GM23248 (cell line): ENCODE measurements around the gene CTNND2. TPM values are rescaled to one million over a fixed set of nuclear protein-coding genes. Genes with fewer than 3 reads are reported as not detected.
A peak's percentile ranks its signal among the peaks of the same experiment; 100 is the strongest.

ENCODE experiments used
- DNase-seq: peaks from one replicate; pipeline ENCODE4 v3.0.0-alpha.2; 2015
- H2AFZ ChIP-seq: fragments of 200-600 bp; sonication (generic); 2 replicates; pipeline ENCODE4 v1.6.1; 2016; ENCODE audit warnings: antibody characterized with exemption
- H3F3A ChIP-seq: fragments of 200-600 bp; sonication (generic); 2 replicates; pipeline ENCODE4 v1.6.1; 2016; ENCODE audit warnings: mild to moderate bottlenecking, antibody characterized with exemption, mixed run types; ENCODE audit not compliant: insufficient read depth
- H3K27ac ChIP-seq: fragments of 200-600 bp; sonication (generic); 2 replicates; pipeline ENCODE4 v1.5.1; 2016; ENCODE audit warnings: mild to moderate bottlenecking
- H3K27me3 ChIP-seq: fragments of 200-600 bp; sonication (generic); replicated peaks from 2 replicates; pipeline ENCODE4 v1.6.1; 2016; ENCODE audit warnings: mild to moderate bottlenecking; ENCODE audit not compliant: insufficient read depth
- H3K36me3 ChIP-seq: fragments of 200-600 bp; sonication (generic); 2 replicates; pipeline ENCODE4 v1.6.1; 2016; ENCODE audit warnings: low read depth, mild to moderate bottlenecking
- H3K4me1 ChIP-seq: fragments of 200-600 bp; sonication (generic); 2 replicates; pipeline ENCODE4 v1.6.1; 2016; ENCODE audit warnings: mild to moderate bottlenecking; ENCODE audit not compliant: insufficient read depth
- H3K4me2 ChIP-seq: fragments of 200-600 bp; sonication (generic); one replicate; pipeline ENCODE4 v1.6.1; 2016; ENCODE audit warnings: mild to moderate bottlenecking; ENCODE audit not compliant: unreplicated experiment
- H3K4me3 ChIP-seq: fragments of 200-600 bp; sonication (generic); 2 replicates; pipeline ENCODE4 v1.5.1; 2016; ENCODE audit warnings: mild to moderate bottlenecking
- H3K79me2 ChIP-seq: fragments of 200-600 bp; sonication (generic); 2 replicates; pipeline ENCODE4 v1.6.1; 2016; ENCODE audit warnings: mild to moderate bottlenecking; ENCODE audit not compliant: insufficient read depth
- H3K9ac ChIP-seq: fragments of 200-600 bp; sonication (generic); 2 replicates; pipeline ENCODE4 v1.6.1; 2016; ENCODE audit warnings: mild to moderate bottlenecking
- H3K9me2 ChIP-seq: fragments of 200-600 bp; sonication (generic); 2 replicates; pipeline ENCODE4 v1.6.1; 2016; ENCODE audit warnings: mixed run types, mild to moderate bottlenecking, moderate library complexity; ENCODE audit not compliant: insufficient read depth
- H3K9me3 ChIP-seq: fragments of 200-600 bp; sonication (generic); one replicate; pipeline ENCODE4 v1.6.1; 2017; ENCODE audit warnings: low read depth
- H4K20me1 ChIP-seq: fragments of 200-600 bp; sonication (generic); 2 replicates; pipeline ENCODE4 v1.6.0; 2016; ENCODE audit not compliant: insufficient read depth
- EZH2 ChIP-seq: fragments of 200-600 bp; sonication (generic); IDR thresholded peaks from 2 replicates; pipeline ENCODE4 v1.6.1; 2018; ENCODE audit warnings: antibody characterized with exemption, mild to moderate bottlenecking; ENCODE audit not compliant: insufficient read depth, poor library complexity, severe bottlenecking
- EZH2phosphoT487 ChIP-seq: fragments of 200-600 bp; sonication (generic); IDR thresholded peaks from 2 replicates; pipeline ENCODE4 v1.6.1; 2018; ENCODE audit warnings: antibody characterized with exemption, moderate library complexity, mild to moderate bottlenecking, low read depth; ENCODE audit not compliant: insufficient read depth
- WGBS, 2 experiments: methylation state at CpG; one replicate each; pipeline ENCODE4 v1.1.6; 2015 to 2017; ENCODE audit warnings: low lambda C conversion rate in 2 of 2, low coverage in 1 of 2; ENCODE audit errors: missing lambda C conversion rate in 2 of 2; 5-methylcytosine and 5-hydroxymethylcytosine counted together
- in situ Hi-C: fragments of 300-500 bp; cut with MboI; formaldehyde crosslinking; loops from 2 replicates; pipeline ENCODE4 v1.15.0; 2020
- polyA plus RNA-seq: library from polyadenylated mRNA; unstranded; fragments of >200 nt; fragmentation: Nextera tagmentation; extraction: Ambion mirVana; gene quantifications from 2 replicates; pipeline ENCODE4 v1.2.1, GENCODE V29; 2016
- total RNA-seq: library from RNA; depleted of rRNA; stranded (reverse); fragments of >200 nt; shearing (Covaris generic); gene quantifications from 2 replicates; pipeline ENCODE4 v1.2.3, GENCODE V29; 2014

Gene CTNND2
- total and polyA plus RNA-seq, 2 experiments from 2014 or later = not detected

- 40 to 41% methylated on average over 3 of the region's 3 CpGs for WGBS, 2 experiments
- H3K4me1 ChIP-seq = no peaks in the 10 kb centered on the region
- H3K79me2 ChIP-seq = no peaks in the 10 kb centered on the region
- H3K9me3 ChIP-seq = no peaks in the 10 kb centered on the region
- no peaks in the 10 kb centered on the region for H4K20me1 ChIP-seq
- no peaks in the 10 kb centered on the region for H3F3A ChIP-seq
- H3K36me3 ChIP-seq = no peaks in the 10 kb centered on the region
- DNase-seq = peak; percentile 6
- in situ Hi-C loops = no loop called here
- TF ChIP-seq EZH2 = no peak
- TF ChIP-seq EZH2phosphoT487 = no peak
- no peaks in the 10 kb centered on the region for H3K9me2 ChIP-seq
- no peak overlapping the region for H3K4me2 ChIP-seq
- no peak overlapping the region for H3K27ac ChIP-seq
- H3K4me3 ChIP-seq = no peak overlapping the region
- H3K27me3 ChIP-seq = peaks cover 7% of the 10 kb centered on the region; the same call in 1 of the 2 replicates
- no peak overlapping the region for H2AFZ ChIP-seq
- H3K9ac ChIP-seq = no peak overlapping the region
Measured at GRCh38 chr5:11050596-11051304, 853.5 kb downstream of the CTNND2 start.

GRCh38 chr5:11048760-11049159, 855.5 kb downstream of the CTNND2 start:
- no peak for DNase-seq
- H2AFZ ChIP-seq = no peak overlapping the region
- H3F3A ChIP-seq = no peaks in the 10 kb centered on the region
- no peaks in the 10 kb centered on the region for H3K79me2 ChIP-seq
- H3K36me3 ChIP-seq = no peaks in the 10 kb centered on the region
- TF ChIP-seq EZH2phosphoT487 (no peak), EZH2 (no peak)
- no peaks in the 10 kb centered on the region; the same call in 1 of the 2 replicates for H3K27me3 ChIP-seq
- H4K20me1 ChIP-seq = no peaks in the 10 kb centered on the region
- no peak overlapping the region for H3K4me3 ChIP-seq
- in situ Hi-C loops = no loop called here
- H3K27ac ChIP-seq = no peak overlapping the region
- no peaks in the 10 kb centered on the region for H3K9me3 ChIP-seq
- no peaks in the 10 kb centered on the region for H3K4me1 ChIP-seq
- no peak overlapping the region for H3K9ac ChIP-seq
- no peak overlapping the region for H3K4me2 ChIP-seq
- 10 to 26% methylated on average over 4 of the region's 4 CpGs for WGBS, 2 experiments
- no peaks in the 10 kb centered on the region for H3K9me2 ChIP-seq

- H3F3A ChIP-seq = no peaks in the 10 kb centered on the region
- H3K4me3 ChIP-seq = no peak overlapping the region
- no peaks in the 10 kb centered on the region; the same call in 1 of the 2 replicates for H3K27me3 ChIP-seq
- TF ChIP-seq EZH2 (no peak), EZH2phosphoT487 (no peak)
- no peaks in the 10 kb centered on the region for H3K36me3 ChIP-seq
- H4K20me1 ChIP-seq = no peaks in the 10 kb centered on the region
- no peak overlapping the region for H3K27ac ChIP-seq
- no peak overlapping the region for H3K4me2 ChIP-seq
- H3K4me1 ChIP-seq = no peaks in the 10 kb centered on the region
- in situ Hi-C loops = no loop called here
- no peaks in the 10 kb centered on the region for H3K9me2 ChIP-seq
- no peak overlapping the region for H3K9ac ChIP-seq
- DNase-seq = no peak
- 26 to 33% methylated on average over 5 of the region's 5 CpGs for WGBS, 2 experiments
- no peaks in the 10 kb centered on the region for H3K9me3 ChIP-seq
- H2AFZ ChIP-seq = no peak overlapping the region
- no peaks in the 10 kb centered on the region for H3K79me2 ChIP-seq
Measured at GRCh38 chr5:11047625-11048024, 856.6 kb downstream of the CTNND2 start.

- H3K4me1 ChIP-seq = no peaks in the 10 kb centered on the region
- no peaks in the 10 kb centered on the region for H3K79me2 ChIP-seq
- H3K4me2 ChIP-seq = no peak overlapping the region
- 26 to 31% methylated on average over 7 of the region's 7 CpGs for WGBS, 2 experiments
- no peaks in the 10 kb centered on the region for H4K20me1 ChIP-seq
- H3K27me3 ChIP-seq = no peaks in the 10 kb centered on the region; the same call in 1 of the 2 replicates
- DNase-seq = no peak
- H3K9ac ChIP-seq = no peak overlapping the region
- no peaks in the 10 kb centered on the region for H3K9me2 ChIP-seq
- H3K27ac ChIP-seq = no peak overlapping the region
- H2AFZ ChIP-seq = no peak overlapping the region
- no peaks in the 10 kb centered on the region for H3K9me3 ChIP-seq
- H3K36me3 ChIP-seq = no peaks in the 10 kb centered on the region
- in situ Hi-C loops = no loop called here
- no peak overlapping the region for H3K4me3 ChIP-seq
- H3F3A ChIP-seq = no peaks in the 10 kb centered on the region
- TF ChIP-seq EZH2 = no peak
- no peak for TF ChIP-seq EZH2phosphoT487
Measured at GRCh38 chr5:11047030-11047429, 857.2 kb downstream of the CTNND2 start.

- peak; percentile 9 for DNase-seq
Measured at GRCh38 chr5:11046160-11046559, 858.1 kb downstream of the CTNND2 start.

More at GRCh38 chr5:11046160-11046559, 858.1 kb downstream of the CTNND2 start:
- in situ Hi-C loops = no loop called here
- Histone ChIP-seq H3K27ac (no peak overlapping the region), H3K4me1 (no peaks in the 10 kb centered on the region), H3K9ac (no peak overlapping the region), H4K20me1 (no peaks in the 10 kb centered on the region), H3K9me3 (no peaks in the 10 kb centered on the region), H3K9me2 (no peaks in the 10 kb centered on the region), H3K79me2 (no peaks in the 10 kb centered on the region), H3K27me3 (no peaks in the 10 kb centered on the region; the same call in 1 of the 2 replicates), H3K36me3 (no peaks in the 10 kb centered on the region), H3K4me2 (no peak overlapping the region), H3F3A (no peaks in the 10 kb centered on the region), H2AFZ (no peak overlapping the region), H3K4me3 (no peak overlapping the region)
- WGBS, 2 experiments = 20 to 22% methylated on average over 7 of the region's 7 CpGs
- no peak for TF ChIP-seq EZH2
- TF ChIP-seq EZH2phosphoT487 = no peak
